GM10266 (cell line): ENCODE measurements around the gene OR52J3.

Experiments
- DNase-seq: peaks from one replicate; pipeline ENCODE4 v3.0.0; 2012; ENCODE audit errors: extremely low spot score
- TF ChIP-seq, protein P1 (sequence below): IDR thresholded peaks from 2 replicates; pipeline ENCODE4 v1.5.1; 2012; ENCODE audit warnings: mild to moderate bottlenecking, low read depth; ENCODE audit not compliant: control insufficient read depth, insufficient read depth; ENCODE audit errors: missing control alignments

The OR52J3 gene

GRCh38 chr11:5065027-5065426 is 18.7 kb downstream of the OR52J3 start:
- TF ChIP-seq, protein P1, sequence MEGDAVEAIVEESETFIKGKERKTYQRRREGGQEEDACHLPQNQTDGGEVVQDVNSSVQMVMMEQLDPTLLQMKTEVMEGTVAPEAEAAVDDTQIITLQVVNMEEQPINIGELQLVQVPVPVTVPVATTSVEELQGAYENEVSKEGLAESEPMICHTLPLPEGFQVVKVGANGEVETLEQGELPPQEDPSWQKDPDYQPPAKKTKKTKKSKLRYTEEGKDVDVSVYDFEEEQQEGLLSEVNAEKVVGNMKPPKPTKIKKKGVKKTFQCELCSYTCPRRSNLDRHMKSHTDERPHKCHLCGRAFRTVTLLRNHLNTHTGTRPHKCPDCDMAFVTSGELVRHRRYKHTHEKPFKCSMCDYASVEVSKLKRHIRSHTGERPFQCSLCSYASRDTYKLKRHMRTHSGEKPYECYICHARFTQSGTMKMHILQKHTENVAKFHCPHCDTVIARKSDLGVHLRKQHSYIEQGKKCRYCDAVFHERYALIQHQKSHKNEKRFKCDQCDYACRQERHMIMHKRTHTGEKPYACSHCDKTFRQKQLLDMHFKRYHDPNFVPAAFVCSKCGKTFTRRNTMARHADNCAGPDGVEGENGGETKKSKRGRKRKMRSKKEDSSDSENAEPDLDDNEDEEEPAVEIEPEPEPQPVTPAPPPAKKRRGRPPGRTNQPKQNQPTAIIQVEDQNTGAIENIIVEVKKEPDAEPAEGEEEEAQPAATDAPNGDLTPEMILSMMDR: no peak

DNA sequence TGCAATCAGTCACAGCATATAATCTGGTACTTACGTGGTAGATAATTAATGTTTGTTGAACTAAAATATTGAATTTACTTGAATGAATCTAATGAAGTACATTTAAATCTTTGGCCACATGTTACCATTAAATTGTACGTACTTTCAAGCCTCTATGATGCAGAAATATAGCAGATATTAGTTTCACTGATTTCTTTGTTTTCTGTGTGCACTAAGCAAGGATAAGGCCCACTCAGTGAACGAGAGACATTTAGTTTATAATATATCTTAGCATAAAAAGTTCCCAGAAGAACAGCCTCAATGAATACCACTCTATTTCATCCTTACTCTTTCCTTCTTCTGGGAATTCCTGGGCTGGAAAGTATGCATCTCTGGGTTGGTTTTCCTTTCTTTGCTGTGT is 22.9 kb downstream of the OR52J3 start, which contains the start of gene OR52E1:
Gene OR52E1, plus strand, starts transcription at position 301 of the 400 bp plus-strand sequence.
- TF ChIP-seq, protein P1: no peak

More at GRCh38 chr11:5065027-5065426, 18.7 kb downstream of the OR52J3 start:
- no peak for DNase-seq

GRCh38 chr11:5071799-5072198 is 25.5 kb downstream of the OR52J3 start:
- DNase-seq: no peak
- TF ChIP-seq, protein P1: no peak

More for the DNA sequence above, 22.9 kb downstream of the OR52J3 start, which contains the start of gene OR52E1:
- DNase-seq: no peak

DNA sequence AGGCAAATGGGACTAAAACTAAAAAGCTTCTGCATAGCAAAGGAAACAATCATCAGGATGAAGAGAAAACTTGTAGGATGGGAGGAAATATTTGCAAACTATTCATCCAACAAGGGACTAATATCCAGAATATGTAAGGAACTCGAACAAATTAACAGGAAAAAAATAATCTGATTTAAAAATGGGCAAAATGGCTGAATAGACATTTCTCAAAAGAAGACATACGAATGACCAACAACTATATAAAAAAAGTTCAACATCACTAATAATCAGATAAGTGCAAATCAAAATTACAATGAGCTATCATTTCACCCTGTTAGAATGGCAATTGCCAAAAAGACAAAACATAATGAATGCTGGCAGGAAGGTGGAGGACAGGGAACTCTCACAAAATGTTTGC is 35.1 kb downstream of the OR52J3 start:
- no peak for DNase-seq
- TF ChIP-seq, protein P1: no peak

DNA sequence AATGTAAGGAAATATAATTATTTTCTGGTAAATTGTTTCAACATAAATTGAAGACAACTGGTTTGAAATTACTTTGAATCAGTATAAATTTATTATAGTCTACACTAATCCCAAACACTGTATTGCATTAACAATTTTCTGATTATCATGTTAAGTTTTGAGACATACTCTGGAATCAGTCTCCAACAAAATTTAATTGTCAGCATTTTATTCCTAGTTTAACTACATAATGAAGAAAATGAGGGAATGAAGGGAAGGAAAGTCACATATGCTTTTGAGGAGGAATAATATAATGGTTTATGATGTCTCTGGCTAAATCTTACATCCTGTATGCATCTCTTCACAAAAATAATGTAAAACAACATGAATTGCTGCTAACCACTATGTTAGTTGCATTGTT is 37.3 kb downstream of the OR52J3 start:
- TF ChIP-seq, protein P1: no peak
- DNase-seq: no peak

DNA sequence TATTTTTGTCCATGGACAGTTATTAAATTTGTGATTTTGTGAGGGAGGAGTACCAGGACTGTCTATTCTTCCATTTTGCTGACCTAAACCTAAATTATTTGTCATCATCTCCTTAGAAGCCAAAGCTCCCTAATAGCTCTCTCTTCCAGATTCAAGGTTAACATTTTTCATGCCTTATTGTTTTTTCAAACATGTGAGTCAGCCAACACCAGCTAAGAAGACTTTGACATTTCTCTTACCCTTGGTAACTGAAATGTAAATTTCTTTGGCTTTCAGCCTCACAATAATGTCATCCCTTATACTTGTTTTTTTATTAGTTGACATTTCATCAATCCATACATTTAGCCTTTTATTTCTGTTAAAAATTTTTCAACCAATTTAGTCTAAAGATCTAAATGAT is 42.2 kb downstream of the OR52J3 start:
- TF ChIP-seq, protein P1: no peak
- no peak for DNase-seq

- no peak for DNase-seq
- TF ChIP-seq, protein P1: no peak
These were observed 44.3 kb downstream of the OR52J3 start for GRCh38 chr11:5090668-5091067.
